GM18511 (cell line): ENCODE data around the gene PKIG.
"Not testable (repeated sequence)": the region's sequence is repeated elsewhere in the genome, so short reads cannot be mapped to it uniquely, and the experiment has no call there.

ENCODE experiments used
- ATAC-seq: cut with Tn5 transposase; IDR thresholded peaks from one replicate; pipeline ENCODE4 v1.9.1; 2021; ENCODE audit warnings: mild to moderate bottlenecking, moderate library complexity; ENCODE audit not compliant: unreplicated experiment

The PKIG gene

GRCh38 chr20:44654210-44654609 lies 71.8 kb downstream of the PKIG start:
- ATAC-seq = not testable (repeated sequence)

- no peak for ATAC-seq
Observed at GRCh38 chr20:44656448-44656847, 74.1 kb downstream of the PKIG start.

GRCh38 chr20:44657875-44658274 lies 75.5 kb downstream of the PKIG start:
- no peak for ATAC-seq

- no peak for ATAC-seq
Observed at GRCh38 chr20:44658810-44659209, 76.4 kb downstream of the PKIG start.

- ATAC-seq = no peak
Observed at GRCh38 chr20:44659931-44660330, 77.6 kb downstream of the PKIG start.

- ATAC-seq = no peak
Observed at GRCh38 chr20:44660581-44660980, 78.2 kb downstream of the PKIG start.

GRCh38 chr20:44662261-44662660 lies 79.9 kb downstream of the PKIG start:
- ATAC-seq = no peak

GRCh38 chr20:44664131-44664530 lies 81.8 kb downstream of the PKIG start:
- no peak for ATAC-seq

GRCh38 chr20:44666066-44666465 lies 83.7 kb downstream of the PKIG start:
- ATAC-seq = no peak
